Thoracic aorta (tissue), 2 donors: ENCODE data around the gene NLRP3. TPM values are rescaled to one million over a fixed set of nuclear protein-coding genes. Genes with fewer than 3 reads are reported as not detected.
"Not testable (repeated sequence)": the region's sequence is repeated elsewhere in the genome, so short reads cannot be mapped to it uniquely, and the experiment has no call there.

Source experiments
- ATAC-seq: fragments of 150-250 bp; one replicate; pipeline ENCODE4 v1.8.0; 2017; ENCODE audit warnings: low read depth; ENCODE audit not compliant: insufficient number of reproducible peaks, low FRiP score
- DNase-seq: peaks from one replicate; pipeline ENCODE4 v3.0.0-alpha.2; 2020; ENCODE audit warnings: low spot score
- H3K27ac ChIP-seq, 2 donors: fragments of 200-600 bp; sonication (generic); 1 replicate in 1 of 2; 2 replicates in 1 of 2; pipeline ENCODE4 v1.5.1; 2016; ENCODE audit warnings: mild to moderate bottlenecking in 2 of 2, moderate library complexity in 2 of 2
- H3K27me3 ChIP-seq: fragments of 200-600 bp; sonication (generic); replicated peaks from 2 replicates; pipeline ENCODE4 v1.6.0; 2016; ENCODE audit warnings: mild to moderate bottlenecking; ENCODE audit not compliant: insufficient read depth
- H3K36me3 ChIP-seq: fragments of 200-600 bp; sonication (generic); one replicate; pipeline ENCODE4 v1.5.1; 2016
- H3K4me1 ChIP-seq, 2 donors: fragments of 200-600 bp; sonication (generic); 1 replicate in 1 of 2; 2 replicates in 1 of 2; pipeline versions ENCODE4 v1.5.1 to v1.6.0; 2016; ENCODE audit warnings: low read depth in 2 of 2, mild to moderate bottlenecking in 1 of 2; ENCODE audit not compliant: control insufficient read depth in 1 of 2
- H3K4me3 ChIP-seq: fragments of 200-600 bp; sonication (generic); 2 replicates; pipeline ENCODE4 v1.5.1; 2016; ENCODE audit warnings: mild to moderate bottlenecking
- H3K9me3 ChIP-seq: fragments of 200-600 bp; sonication (generic); 2 replicates; pipeline ENCODE4 v1.5.1; 2016
- total RNA-seq, 2 donors: library from RNA; depleted of rRNA; stranded (reverse); fragments of >200 nt; gene quantifications; one replicate each; pipeline versions ENCODE4 v1.1.0 to v1.2.3, GENCODE V29; 2016
- TF ChIP-seq, protein P1 (sequence below): fragments of 200-600 bp; sonication (generic); IDR thresholded peaks from one replicate; pipeline ENCODE4 v1.5.1; 2019; ENCODE audit warnings: antibody characterized with exemption

The NLRP3 gene
- 1 to 10 TPM; 5.1 to 8.9 TPM for total RNA-seq

DNA sequence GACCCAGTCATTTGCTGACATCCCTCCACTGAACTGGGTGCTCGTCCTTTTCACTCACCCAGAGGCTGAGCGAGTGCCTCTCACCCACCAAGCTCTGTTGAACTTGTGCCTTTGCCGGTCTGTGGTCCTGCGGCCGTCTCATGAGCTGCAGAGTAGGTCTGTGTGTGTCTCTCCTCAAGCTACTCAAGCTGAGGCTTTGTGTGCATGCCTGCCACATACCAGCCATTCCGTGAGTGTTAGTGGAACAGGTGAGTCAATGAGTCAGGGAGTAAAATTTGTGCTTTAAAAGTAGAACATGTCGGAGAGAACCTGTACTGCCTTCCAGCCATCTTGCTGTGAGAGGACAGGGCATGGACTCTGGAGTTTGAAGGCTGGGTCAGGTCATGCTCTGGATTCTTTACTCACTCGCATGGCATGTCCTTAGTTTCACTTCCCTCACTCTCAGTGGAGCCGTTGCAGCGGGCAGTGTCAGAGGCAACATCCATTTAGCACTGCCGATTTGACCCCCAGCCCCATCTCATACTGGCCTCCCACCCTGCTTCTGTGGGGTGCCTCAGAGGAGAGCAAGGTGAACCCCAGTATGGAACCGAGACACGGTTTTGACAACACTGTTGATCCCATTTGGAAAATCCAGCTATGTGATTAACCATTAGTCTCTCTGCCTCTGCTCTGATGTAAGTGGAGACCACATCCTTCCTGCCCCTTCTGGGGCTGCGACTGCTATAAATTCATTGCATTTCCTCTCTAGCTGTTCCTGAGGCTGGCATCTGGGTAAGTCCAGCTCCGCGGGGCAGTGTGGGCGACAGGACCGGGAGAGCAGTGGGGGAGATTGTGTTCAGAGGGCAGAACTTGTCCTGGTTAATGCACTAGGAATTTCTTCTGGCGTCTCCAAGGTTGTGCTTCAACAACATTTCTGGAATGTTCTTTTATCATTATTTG, at the start of gene NLRP3:
Gene NLRP3, plus strand, starts transcription at position 751 of the 939 bp plus-strand sequence. CDS start 2,628 bp downstream, outside the sequence.
- Histone ChIP-seq H3K27ac (peak within 1 kb of the TSS in 1 of 2 donors; percentile 8), H3K4me3 (peak within 1 kb of the TSS; percentile 62)
- no peak for DNase-seq

DNA sequence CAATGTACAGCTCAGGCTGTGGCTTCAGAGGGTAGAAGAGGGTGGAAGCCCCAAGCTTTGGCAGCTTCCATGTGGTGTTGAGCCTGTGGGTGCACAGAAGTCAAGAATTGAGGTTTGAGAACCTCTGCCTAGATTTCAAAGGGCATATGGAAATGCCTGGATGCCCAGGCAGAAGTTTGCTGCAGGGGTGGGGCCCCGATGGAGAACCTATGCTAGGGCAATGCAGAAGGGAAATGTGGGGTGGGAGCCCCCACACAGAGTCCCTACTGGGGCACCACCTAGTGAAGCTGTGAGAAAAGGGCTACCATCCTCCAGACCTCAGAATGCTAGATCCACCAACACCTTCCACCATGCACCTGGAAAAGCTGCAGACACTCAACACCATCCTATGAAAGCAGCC, 49.6 kb upstream of the NLRP3 start:
- H3K4me3 ChIP-seq, DNase-seq, H3K27ac ChIP-seq, H3K36me3 ChIP-seq, H3K27me3 ChIP-seq, ATAC-seq, H3K9me3 ChIP-seq: not testable (repeated sequence)
- peaks cover 5 to 13% of the 10 kb centered on the region in 2 donors for H3K4me1 ChIP-seq

More for the DNA sequence above, at the start of gene NLRP3:
- H3K27me3 ChIP-seq = no peaks in the 10 kb centered on the region
- no peaks in the 10 kb centered on the region for H3K9me3 ChIP-seq
- H3K4me1 ChIP-seq = no peaks in the 10 kb centered on the region
- H3K36me3 ChIP-seq = no peaks in the 10 kb centered on the region
- no peak for ATAC-seq
- TF ChIP-seq, protein P1, sequence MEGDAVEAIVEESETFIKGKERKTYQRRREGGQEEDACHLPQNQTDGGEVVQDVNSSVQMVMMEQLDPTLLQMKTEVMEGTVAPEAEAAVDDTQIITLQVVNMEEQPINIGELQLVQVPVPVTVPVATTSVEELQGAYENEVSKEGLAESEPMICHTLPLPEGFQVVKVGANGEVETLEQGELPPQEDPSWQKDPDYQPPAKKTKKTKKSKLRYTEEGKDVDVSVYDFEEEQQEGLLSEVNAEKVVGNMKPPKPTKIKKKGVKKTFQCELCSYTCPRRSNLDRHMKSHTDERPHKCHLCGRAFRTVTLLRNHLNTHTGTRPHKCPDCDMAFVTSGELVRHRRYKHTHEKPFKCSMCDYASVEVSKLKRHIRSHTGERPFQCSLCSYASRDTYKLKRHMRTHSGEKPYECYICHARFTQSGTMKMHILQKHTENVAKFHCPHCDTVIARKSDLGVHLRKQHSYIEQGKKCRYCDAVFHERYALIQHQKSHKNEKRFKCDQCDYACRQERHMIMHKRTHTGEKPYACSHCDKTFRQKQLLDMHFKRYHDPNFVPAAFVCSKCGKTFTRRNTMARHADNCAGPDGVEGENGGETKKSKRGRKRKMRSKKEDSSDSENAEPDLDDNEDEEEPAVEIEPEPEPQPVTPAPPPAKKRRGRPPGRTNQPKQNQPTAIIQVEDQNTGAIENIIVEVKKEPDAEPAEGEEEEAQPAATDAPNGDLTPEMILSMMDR = no peak

DNA sequence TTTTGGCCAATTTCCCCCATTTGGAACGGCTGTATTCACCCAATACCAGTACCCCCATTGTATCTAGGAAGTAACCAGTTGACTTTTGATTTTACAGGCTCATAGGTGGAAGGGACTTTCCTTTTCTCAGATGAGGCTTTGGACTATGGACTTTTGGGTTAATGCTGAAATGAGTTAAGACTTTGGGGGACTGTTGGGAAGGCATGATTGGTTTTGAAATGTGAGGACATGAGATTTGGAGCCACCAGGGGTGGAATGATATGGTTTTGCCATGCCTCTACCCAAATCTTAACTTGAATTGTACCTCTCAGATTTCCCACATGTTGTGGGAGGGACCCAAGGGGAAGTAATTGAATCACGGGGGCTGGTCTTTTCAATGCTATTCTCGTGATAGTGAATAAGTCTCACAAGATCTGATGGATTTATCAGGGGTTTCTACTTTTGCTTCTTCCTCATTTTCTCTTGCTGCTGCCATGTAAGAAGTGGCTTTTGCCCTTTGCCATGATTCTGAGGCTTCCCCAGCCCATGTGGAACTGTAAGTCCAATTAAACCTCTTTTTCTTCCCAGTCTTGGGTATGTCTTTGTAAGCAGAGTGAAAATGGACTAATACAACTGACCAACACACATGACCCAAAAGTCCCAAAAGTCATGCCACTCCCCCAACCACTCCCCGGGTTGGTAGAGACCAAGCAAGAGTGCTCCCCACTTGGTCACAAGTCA, 48.9 kb upstream of the NLRP3 start:
- ATAC-seq (no peak), DNase-seq (no peak)
- TF ChIP-seq, protein P1 = no peak
- no peaks in the 10 kb centered on the region for H3K9me3 ChIP-seq
- H3K27ac ChIP-seq = no peak overlapping the region
- no peak overlapping the region for H3K4me3 ChIP-seq
- no peaks in the 10 kb centered on the region for H3K36me3 ChIP-seq
- H3K27me3 ChIP-seq = no peaks in the 10 kb centered on the region
- H3K4me1 ChIP-seq = peaks cover 3 to 12% of the 10 kb centered on the region in 2 donors

DNA sequence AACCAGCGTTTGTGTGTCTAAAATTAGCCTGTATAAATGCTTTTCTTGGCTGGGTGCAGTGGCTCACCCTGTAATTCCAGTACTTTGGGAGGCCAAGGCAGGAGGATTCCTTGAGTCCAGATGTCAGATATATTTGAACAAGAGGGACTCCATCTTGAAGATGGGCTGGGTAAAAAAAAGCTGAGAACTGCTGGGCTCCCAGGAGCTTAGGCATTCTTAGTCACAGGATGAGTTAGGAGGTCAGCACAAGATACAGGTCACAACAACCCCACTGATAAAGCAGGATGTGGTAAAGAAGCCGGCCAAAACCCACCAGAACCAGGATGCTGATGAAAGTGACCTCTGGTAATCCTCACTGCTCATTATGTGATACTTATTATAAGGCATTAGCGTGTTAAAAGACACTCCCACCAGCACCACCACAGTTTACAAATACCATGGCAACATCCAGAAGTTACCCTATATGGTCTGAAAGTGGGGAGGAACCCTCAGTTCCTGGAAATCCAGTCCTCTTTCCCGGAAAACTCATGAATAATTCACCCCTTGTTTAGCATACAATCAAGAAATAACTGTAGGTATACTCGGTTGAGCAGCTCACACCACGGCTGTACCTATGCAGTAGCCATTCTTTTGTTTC, 48.1 kb upstream of the NLRP3 start:
- no peaks in the 10 kb centered on the region for H3K9me3 ChIP-seq
- peaks cover 3 to 12% of the 10 kb centered on the region in 2 donors for H3K4me1 ChIP-seq
- no peaks in the 10 kb centered on the region for H3K27me3 ChIP-seq
- peak; percentile 35 for ATAC-seq
- H3K27ac ChIP-seq = no peak overlapping the region
- no peaks in the 10 kb centered on the region for H3K36me3 ChIP-seq
- DNase-seq = no peak
- TF ChIP-seq, protein P1 = no peak
- no peak overlapping the region for H3K4me3 ChIP-seq

DNA sequence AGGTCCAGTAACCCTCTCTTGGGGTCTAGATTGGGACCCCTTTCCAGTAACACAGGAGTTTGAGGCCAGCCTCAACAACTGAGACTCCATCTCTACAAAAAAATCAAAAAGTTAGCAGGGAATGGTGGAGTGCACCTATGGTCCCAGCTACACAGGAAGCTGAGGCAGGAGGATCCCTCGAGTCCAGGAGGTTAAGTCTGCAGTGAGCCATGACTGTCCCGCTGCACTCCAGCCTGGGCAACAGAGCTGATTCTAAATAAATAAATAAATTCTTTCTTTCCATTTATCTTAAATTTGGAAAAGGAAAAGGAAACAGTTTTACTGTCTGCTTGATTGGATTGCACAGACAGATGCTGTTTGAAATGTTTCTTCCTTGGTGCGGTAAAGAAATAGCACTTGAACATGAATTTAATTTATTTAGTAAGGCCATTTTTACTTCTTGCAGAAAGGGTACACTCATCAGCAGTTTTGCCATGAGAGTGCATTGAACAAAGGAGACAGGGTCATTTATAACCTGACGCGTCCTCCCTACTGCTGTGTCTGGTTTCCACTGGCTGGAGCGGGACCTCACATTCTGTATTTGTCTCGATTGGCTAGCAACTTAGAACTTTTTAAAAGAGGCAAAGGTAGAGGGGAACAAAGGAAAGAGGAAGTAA, 47.4 kb upstream of the NLRP3 start:
- Histone ChIP-seq H3K27ac (no peak overlapping the region), H3K4me3 (no peak overlapping the region), H3K36me3 (no peaks in the 10 kb centered on the region), H3K4me1 (peaks cover 3 to 12% of the 10 kb centered on the region in 2 donors), H3K9me3 (no peaks in the 10 kb centered on the region), H3K27me3 (no peaks in the 10 kb centered on the region)
- no peak for DNase-seq
- TF ChIP-seq, protein P1 = no peak
- ATAC-seq = no peak
